HFF-Myc (cell line): Measurements from ENCODE around the gene ATG16L1.

Experiments used
- DNase-seq: peaks from one replicate; pipeline ENCODE4 v3.0.0-alpha.2; 2011; ENCODE audit warnings: low read depth; ENCODE audit errors: extremely low read depth
- H3K4me3 ChIP-seq: replicated peaks from 2 replicates; pipeline ENCODE4 v1.5.1; 2011; ENCODE audit warnings: low read depth, mild to moderate bottlenecking, control low read depth, low read length
- CTCF ChIP-seq: IDR thresholded peaks from 2 replicates; pipeline ENCODE4 v1.5.1; 2012; ENCODE audit warnings: mild to moderate bottlenecking, low read depth, low read length, control low read depth; ENCODE audit errors: missing control alignments

The ATG16L1 gene

GRCh38 chr2:233339427-233339826 is 88.0 kb downstream of the ATG16L1 start:
- H3K4me3 ChIP-seq, result no peak overlapping the region
- no peak for TF ChIP-seq CTCF
- DNase-seq, result no peak

GRCh38 chr2:233341296-233341695 is 89.8 kb downstream of the ATG16L1 start:
- H3K4me3 ChIP-seq, result no peak overlapping the region
- TF ChIP-seq CTCF, result no peak
- no peak for DNase-seq

GRCh38 chr2:233342301-233342700 is 90.8 kb downstream of the ATG16L1 start:
- no peak for TF ChIP-seq CTCF
- DNase-seq, result no peak
- H3K4me3 ChIP-seq, result no peak overlapping the region

- no peak for TF ChIP-seq CTCF
- H3K4me3 ChIP-seq, result no peak overlapping the region
- DNase-seq, result no peak
Observed at GRCh38 chr2:233343171-233343705, 91.8 kb downstream of the ATG16L1 start.
